SK-N-SH (cell line): ENCODE results near the gene CHAF1A. TPM values are rescaled to one million over a fixed set of nuclear protein-coding genes. Genes with fewer than 3 reads are reported as not detected.

ENCODE experiments used
- CTCF ChIA-PET: fragments of 300-600, 350-600 bp; formaldehyde crosslinking; extraction: SDS; loops from one replicate; lab custom pipeline; 2021; lab: Yijun Ruan, JAX
- POLR2A ChIA-PET: fragments of 350-600 bp; sonication (Branson Sonifier 250); formaldehyde crosslinking; extraction: SDS; loops from one replicate; lab custom pipeline; 2020; ENCODE audit warnings: antibody characterized with exemption, inconsistent platforms; lab: Yijun Ruan, JAX
- DNase-seq: peaks from one replicate; pipeline ENCODE4 v3.0.0; 2012
- H2AFZ ChIP-seq: fragments of 200-600 bp; sonication (generic); 2 replicates; pipeline ENCODE4 v1.8.1; 2016; ENCODE audit warnings: antibody characterized with exemption, mild to moderate bottlenecking, low read depth
- H3F3A ChIP-seq: fragments of 200-600 bp; sonication (generic); replicated peaks from 2 replicates; pipeline ENCODE3; 2016; ENCODE audit warnings: antibody characterized with exemption, mild to moderate bottlenecking; ENCODE audit not compliant: insufficient read depth
- H3K27ac ChIP-seq, 2 experiments: fragments of 200-500 bp in 1 of 2; fragments of 200-600 bp in 1 of 2; sonication (Bioruptor generic) in 1 of 2; sonication (generic), shearing (Covaris generic) in 1 of 2; 2 replicates each; pipeline versions ENCODE4 v1.5.1 to v1.6.1; 2014 to 2016; ENCODE audit warnings: low read depth in 2 of 2, inconsistent platforms in 1 of 2, low read length in 1 of 2, mild to moderate bottlenecking in 1 of 2, mixed read lengths in 1 of 2
- H3K27me3 ChIP-seq: fragments of 200-600 bp; sonication (generic), shearing (Covaris generic); 2 replicates; pipeline ENCODE4 v1.6.1; 2016; ENCODE audit warnings: mixed run types; ENCODE audit not compliant: insufficient read depth
- H3K36me3 ChIP-seq, 2 experiments: fragments of 200-500 bp in 1 of 2; fragments of 200-600 bp in 1 of 2; sonication (Bioruptor generic) in 1 of 2; sonication (generic) in 1 of 2; replicated peaks in 1 of 2; 2 replicates each; pipeline versions ENCODE3 to v1.5.1; 2014 to 2016; ENCODE audit warnings: low read length in 1 of 2, mild to moderate bottlenecking in 1 of 2; ENCODE audit not compliant: insufficient read depth in 2 of 2, control insufficient read depth in 1 of 2
- H3K4me1 ChIP-seq, 2 experiments: fragments of 200-500 bp in 1 of 2; fragments of 200-600 bp in 1 of 2; sonication (Bioruptor generic) in 1 of 2; sonication (generic), shearing (Covaris generic) in 1 of 2; 2 replicates each; pipeline versions ENCODE4 v1.5.1 to v1.6.1; 2014 to 2016; ENCODE audit warnings: low read depth in 1 of 2, low read length in 1 of 2, mixed run types in 1 of 2; ENCODE audit not compliant: insufficient read depth in 2 of 2, control insufficient read depth in 1 of 2
- H3K4me2 ChIP-seq: fragments of 200-600 bp; sonication (generic), shearing (Covaris generic); 2 replicates; pipeline ENCODE4 v1.6.1; 2017; ENCODE audit warnings: mixed run types
- H3K4me3 ChIP-seq, 2 experiments: fragments of 200-500 bp in 1 of 2; fragments of 200-600 bp in 1 of 2; sonication (Bioruptor generic) in 1 of 2; sonication (generic), shearing (Covaris generic) in 1 of 2; 2 replicates each; pipeline versions ENCODE4 v1.5.1 to v1.8.1; 2014 to 2016; ENCODE audit warnings: low read depth in 2 of 2, inconsistent platforms in 1 of 2, low read length in 1 of 2, mild to moderate bottlenecking in 1 of 2, mixed read lengths in 1 of 2, moderate library complexity in 1 of 2
- H3K79me2 ChIP-seq: fragments of 200-600 bp; sonication (generic); 2 replicates; pipeline ENCODE4 v1.8.1; 2017; ENCODE audit warnings: mild to moderate bottlenecking; ENCODE audit not compliant: insufficient read depth
- H3K9ac ChIP-seq: fragments of 200-600 bp; sonication (generic); 2 replicates; pipeline ENCODE4 v1.6.1; 2017; ENCODE audit warnings: mixed run types
- H3K9me2 ChIP-seq: fragments of 200-600 bp; sonication (generic); 2 replicates; pipeline ENCODE4 v1.6.1; 2017; ENCODE audit warnings: mixed run types
- H3K9me3 ChIP-seq: fragments of 200-600 bp; sonication (generic); 2 replicates; pipeline ENCODE4 v1.6.1; 2017; ENCODE audit warnings: mixed run types, mild to moderate bottlenecking, moderate library complexity
- H4K20me1 ChIP-seq: fragments of 200-600 bp; sonication (generic); 2 replicates; pipeline ENCODE4 v1.6.1; 2017; ENCODE audit warnings: mild to moderate bottlenecking, mixed run types; ENCODE audit not compliant: insufficient read depth
- ELF1 ChIP-seq: IDR thresholded peaks from 2 replicates; pipeline ENCODE4 v1.4.0; 2012
- EP300 ChIP-seq, 2 experiments: IDR thresholded peaks; 2 replicates each; pipeline versions ENCODE4 v1.4.0 to v1.6.1; 2012; ENCODE audit warnings: borderline replicate concordance in 1 of 2, low read depth in 1 of 2, low read length in 1 of 2
- FOSL2 ChIP-seq: IDR thresholded peaks from 2 replicates; pipeline ENCODE4 v1.4.0; 2012; ENCODE audit warnings: low read depth, mild to moderate bottlenecking, moderate library complexity, borderline replicate concordance
- GABPA ChIP-seq: IDR thresholded peaks from 2 replicates; pipeline ENCODE4 v1.4.0; 2012; ENCODE audit warnings: low read depth, mild to moderate bottlenecking
- JUND ChIP-seq: IDR thresholded peaks from 2 replicates; pipeline ENCODE4 v1.4.0; 2012
- MEF2A ChIP-seq: IDR thresholded peaks from 2 replicates; pipeline ENCODE4 v1.4.0; 2012; ENCODE audit warnings: low read depth, borderline replicate concordance
- MXI1 ChIP-seq: IDR thresholded peaks from 2 replicates; pipeline ENCODE4 v1.6.1; 2012; ENCODE audit warnings: mild to moderate bottlenecking, low read depth, low read length, improper control_type of control experiment
- NFIC ChIP-seq: IDR thresholded peaks from 2 replicates; pipeline ENCODE4 v1.4.0; 2012; ENCODE audit warnings: borderline replicate concordance
- NRF1 ChIP-seq: IDR thresholded peaks from 2 replicates; pipeline ENCODE4 v1.6.1; 2012; ENCODE audit warnings: low read depth, mild to moderate bottlenecking, low read length
- RAD21 ChIP-seq: IDR thresholded peaks from 2 replicates; pipeline ENCODE4 v1.6.1; 2012; ENCODE audit warnings: mild to moderate bottlenecking, low read length
- RXRA ChIP-seq: IDR thresholded peaks from 2 replicates; pipeline ENCODE4 v1.4.0; 2012; ENCODE audit warnings: low read depth, mild to moderate bottlenecking, borderline replicate concordance
- SIN3A ChIP-seq: IDR thresholded peaks from 2 replicates; pipeline ENCODE4 v1.6.1; 2012; ENCODE audit warnings: low read depth, mild to moderate bottlenecking, low read length, moderate library complexity, borderline replicate concordance
- SMC3 ChIP-seq: IDR thresholded peaks from 2 replicates; pipeline ENCODE4 v1.6.1; 2012; ENCODE audit warnings: low read depth, low read length, improper control_type of control experiment
- TAF1 ChIP-seq: IDR thresholded peaks from 2 replicates; pipeline ENCODE4 v1.6.1; 2012; ENCODE audit warnings: low read depth, mild to moderate bottlenecking, low read length, moderate library complexity, borderline replicate concordance
- TCF12 ChIP-seq: IDR thresholded peaks from 2 replicates; pipeline ENCODE4 v1.4.0; 2012
- TEAD4 ChIP-seq: IDR thresholded peaks from 2 replicates; pipeline ENCODE4 v1.4.0; 2012; ENCODE audit warnings: mild to moderate bottlenecking, borderline replicate concordance; ENCODE audit not compliant: insufficient read depth
- WGBS: methylation state at CpG from one replicate; pipeline ENCODE4 v1.1.6; 2017; ENCODE audit warnings: low lambda C conversion rate; 5-methylcytosine and 5-hydroxymethylcytosine counted together
- polyA plus RNA-seq, 3 experiments: library from polyadenylated mRNA; depleted of rRNA; stranded (reverse); fragments of >200 nt; gene quantifications; 2 replicates each; pipeline ENCODE4 v1.2.3, GENCODE V29; 2012
- TF ChIP-seq, protein P1 (sequence below): IDR thresholded peaks from 2 replicates; pipeline ENCODE4; 2012
- TF ChIP-seq, protein P2 (sequence below): IDR thresholded peaks from 2 replicates; pipeline ENCODE4 v1.6.1; 2012; ENCODE audit warnings: mild to moderate bottlenecking, low read depth, low read length, moderate library complexity
- TF ChIP-seq, protein P3 (sequence below): IDR thresholded peaks from 2 replicates; pipeline ENCODE4 v1.4.0; 2012; ENCODE audit warnings: low read depth
- TF ChIP-seq, protein P4 (sequence below): IDR thresholded peaks from 2 replicates; pipeline ENCODE4 v1.4.0; 2012; ENCODE audit warnings: low read depth, borderline replicate concordance
- TF ChIP-seq, protein P5 (sequence below): fragments of 150-350 bp; IDR thresholded peaks from 2 replicates; pipeline ENCODE4 v1.6.1; 2017; ENCODE audit warnings: antibody characterized with exemption, low read length, low read depth, borderline replicate concordance
- TF ChIP-seq, protein P6 (sequence below): fragments of 200-600 bp; sonication (generic); IDR thresholded peaks from 2 replicates; pipeline ENCODE4 v1.6.1; 2017; ENCODE audit warnings: antibody characterized with exemption, mild to moderate bottlenecking, moderate library complexity
- TF ChIP-seq, protein P7 (sequence below): fragments of 150-350 bp; IDR thresholded peaks from 2 replicates; pipeline ENCODE4 v1.6.1; 2016; ENCODE audit warnings: mild to moderate bottlenecking, low read depth, low read length

Gene CHAF1A
- polyA plus RNA-seq, 1 of the 3 experiments (the other 2 are of a cell fraction) = 18.0 TPM

DNA sequence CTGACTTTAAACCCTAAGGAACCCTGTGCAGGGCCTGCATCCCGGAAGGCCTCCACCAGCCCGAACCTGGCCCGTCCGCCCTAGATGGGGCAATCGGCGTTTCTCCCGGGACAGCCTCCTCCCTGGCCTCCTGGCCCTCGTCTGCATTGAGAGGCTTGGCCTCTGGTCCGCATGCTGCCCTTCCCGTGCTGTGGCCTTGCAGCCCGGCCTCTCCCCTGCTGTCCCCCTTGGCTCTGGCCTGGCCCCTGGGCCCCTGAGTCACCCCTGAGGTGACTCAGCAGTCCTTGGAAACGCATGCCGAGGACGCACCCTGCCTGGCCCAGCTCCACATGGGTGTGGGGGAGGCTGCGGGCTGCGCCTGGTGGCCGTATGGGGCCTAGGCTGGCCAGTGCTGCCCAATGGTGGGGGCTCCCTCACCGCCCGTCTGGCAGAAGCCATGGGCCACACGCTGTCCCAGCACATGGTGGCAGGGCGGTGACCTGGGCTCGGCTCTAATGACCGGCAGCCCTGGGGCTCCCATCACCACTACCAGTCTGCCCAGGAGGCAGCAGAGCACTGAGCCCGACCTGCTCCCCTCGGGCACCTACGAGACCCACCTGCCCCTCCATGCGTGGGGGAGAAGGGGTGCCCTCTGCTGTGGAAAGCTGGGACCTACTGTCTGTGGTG is 27.8 kb upstream of the CHAF1A start:
- Histone ChIP-seq H3K27ac (peak overlapping the region; percentile 80 to 92), H3K36me3 (no peaks in the 10 kb centered on the region), H3K9ac (peak overlapping the region; percentile 57), H3K4me2 (peak overlapping the region; percentile 72), H3K9me3 (no peaks in the 10 kb centered on the region), H3F3A (peaks cover 12% of the 10 kb centered on the region), H4K20me1 (peaks cover 32% of the 10 kb centered on the region), H3K4me3 (no peak overlapping the region), H2AFZ (no peak overlapping the region), H3K4me1 (peaks cover 33 to 65% of the 10 kb centered on the region in 2 experiments), H3K27me3 (no peaks in the 10 kb centered on the region), H3K9me2 (no peaks in the 10 kb centered on the region), H3K79me2 (peaks cover 100% of the 10 kb centered on the region)
- no peak for DNase-seq
- ChIA-PET CTCF (interaction anchor here (0.7 to 4.8 kb wide), 14 partner anchors 8 to 128 kb away, joined by 3 to 16 read pairs (median 4); partner anchors contain the start of genes CHAF1A, SH3GL1 and YJU2), POLR2A (interaction anchor here (1.1 to 1.9 kb wide), 2 partner anchors 13 to 32 kb away, joined by 5 to 8 read pairs; partner anchors contain the start of gene MPND)
- WGBS = 14% methylated on average over 7 of the region's 27 CpGs
- TF ChIP-seq, protein P1, sequence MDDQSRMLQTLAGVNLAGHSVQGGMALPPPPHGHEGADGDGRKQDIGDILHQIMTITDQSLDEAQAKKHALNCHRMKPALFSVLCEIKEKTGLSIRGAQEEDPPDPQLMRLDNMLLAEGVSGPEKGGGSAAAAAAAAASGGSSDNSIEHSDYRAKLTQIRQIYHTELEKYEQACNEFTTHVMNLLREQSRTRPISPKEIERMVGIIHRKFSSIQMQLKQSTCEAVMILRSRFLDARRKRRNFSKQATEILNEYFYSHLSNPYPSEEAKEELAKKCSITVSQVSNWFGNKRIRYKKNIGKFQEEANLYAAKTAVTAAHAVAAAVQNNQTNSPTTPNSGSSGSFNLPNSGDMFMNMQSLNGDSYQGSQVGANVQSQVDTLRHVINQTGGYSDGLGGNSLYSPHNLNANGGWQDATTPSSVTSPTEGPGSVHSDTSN = no peak
- TF ChIP-seq FOSL2 (peak; percentile 98), NFIC (peak; percentile 86), ELF1 (no peak), SMC3 (no peak), NRF1 (no peak), EP300 (IDR thresholded peaks at IDR 0.05; ENCODE audit: borderline replicate concordance in 1 of 2, low read depth in 1 of 2, low read length in 1 of 2) (peak in 1 of 2 experiments; percentile 47; a peak in 1 of 4 replicates), MEF2A (no peak), MXI1 (no peak), TAF1 (peak; percentile 30; the same call in 1 of the 2 replicates), SIN3A (no peak), TEAD4 (0 out of 2 replicates have a peak, but pooled peaks have one; percentile 25), JUND (peak; percentile 88), RXRA (no peak; the same call in 1 of the 2 replicates), RAD21 (no peak), GABPA (no peak), TCF12 (peak; percentile 74; the same call in 1 of the 2 replicates)
- TF ChIP-seq, protein P2, sequence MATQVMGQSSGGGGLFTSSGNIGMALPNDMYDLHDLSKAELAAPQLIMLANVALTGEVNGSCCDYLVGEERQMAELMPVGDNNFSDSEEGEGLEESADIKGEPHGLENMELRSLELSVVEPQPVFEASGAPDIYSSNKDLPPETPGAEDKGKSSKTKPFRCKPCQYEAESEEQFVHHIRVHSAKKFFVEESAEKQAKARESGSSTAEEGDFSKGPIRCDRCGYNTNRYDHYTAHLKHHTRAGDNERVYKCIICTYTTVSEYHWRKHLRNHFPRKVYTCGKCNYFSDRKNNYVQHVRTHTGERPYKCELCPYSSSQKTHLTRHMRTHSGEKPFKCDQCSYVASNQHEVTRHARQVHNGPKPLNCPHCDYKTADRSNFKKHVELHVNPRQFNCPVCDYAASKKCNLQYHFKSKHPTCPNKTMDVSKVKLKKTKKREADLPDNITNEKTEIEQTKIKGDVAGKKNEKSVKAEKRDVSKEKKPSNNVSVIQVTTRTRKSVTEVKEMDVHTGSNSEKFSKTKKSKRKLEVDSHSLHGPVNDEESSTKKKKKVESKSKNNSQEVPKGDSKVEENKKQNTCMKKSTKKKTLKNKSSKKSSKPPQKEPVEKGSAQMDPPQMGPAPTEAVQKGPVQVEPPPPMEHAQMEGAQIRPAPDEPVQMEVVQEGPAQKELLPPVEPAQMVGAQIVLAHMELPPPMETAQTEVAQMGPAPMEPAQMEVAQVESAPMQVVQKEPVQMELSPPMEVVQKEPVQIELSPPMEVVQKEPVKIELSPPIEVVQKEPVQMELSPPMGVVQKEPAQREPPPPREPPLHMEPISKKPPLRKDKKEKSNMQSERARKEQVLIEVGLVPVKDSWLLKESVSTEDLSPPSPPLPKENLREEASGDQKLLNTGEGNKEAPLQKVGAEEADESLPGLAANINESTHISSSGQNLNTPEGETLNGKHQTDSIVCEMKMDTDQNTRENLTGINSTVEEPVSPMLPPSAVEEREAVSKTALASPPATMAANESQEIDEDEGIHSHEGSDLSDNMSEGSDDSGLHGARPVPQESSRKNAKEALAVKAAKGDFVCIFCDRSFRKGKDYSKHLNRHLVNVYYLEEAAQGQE = no peak
- TF ChIP-seq, protein P3, sequence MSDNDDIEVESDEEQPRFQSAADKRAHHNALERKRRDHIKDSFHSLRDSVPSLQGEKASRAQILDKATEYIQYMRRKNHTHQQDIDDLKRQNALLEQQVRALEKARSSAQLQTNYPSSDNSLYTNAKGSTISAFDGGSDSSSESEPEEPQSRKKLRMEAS = peak; percentile 92
- TF ChIP-seq, protein P4, sequence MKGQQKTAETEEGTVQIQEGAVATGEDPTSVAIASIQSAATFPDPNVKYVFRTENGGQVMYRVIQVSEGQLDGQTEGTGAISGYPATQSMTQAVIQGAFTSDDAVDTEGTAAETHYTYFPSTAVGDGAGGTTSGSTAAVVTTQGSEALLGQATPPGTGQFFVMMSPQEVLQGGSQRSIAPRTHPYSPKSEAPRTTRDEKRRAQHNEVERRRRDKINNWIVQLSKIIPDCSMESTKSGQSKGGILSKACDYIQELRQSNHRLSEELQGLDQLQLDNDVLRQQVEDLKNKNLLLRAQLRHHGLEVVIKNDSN = no peak
- TF ChIP-seq, protein P5, sequence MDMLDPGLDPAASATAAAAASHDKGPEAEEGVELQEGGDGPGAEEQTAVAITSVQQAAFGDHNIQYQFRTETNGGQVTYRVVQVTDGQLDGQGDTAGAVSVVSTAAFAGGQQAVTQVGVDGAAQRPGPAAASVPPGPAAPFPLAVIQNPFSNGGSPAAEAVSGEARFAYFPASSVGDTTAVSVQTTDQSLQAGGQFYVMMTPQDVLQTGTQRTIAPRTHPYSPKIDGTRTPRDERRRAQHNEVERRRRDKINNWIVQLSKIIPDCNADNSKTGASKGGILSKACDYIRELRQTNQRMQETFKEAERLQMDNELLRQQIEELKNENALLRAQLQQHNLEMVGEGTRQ = no peak
- TF ChIP-seq, protein P6, sequence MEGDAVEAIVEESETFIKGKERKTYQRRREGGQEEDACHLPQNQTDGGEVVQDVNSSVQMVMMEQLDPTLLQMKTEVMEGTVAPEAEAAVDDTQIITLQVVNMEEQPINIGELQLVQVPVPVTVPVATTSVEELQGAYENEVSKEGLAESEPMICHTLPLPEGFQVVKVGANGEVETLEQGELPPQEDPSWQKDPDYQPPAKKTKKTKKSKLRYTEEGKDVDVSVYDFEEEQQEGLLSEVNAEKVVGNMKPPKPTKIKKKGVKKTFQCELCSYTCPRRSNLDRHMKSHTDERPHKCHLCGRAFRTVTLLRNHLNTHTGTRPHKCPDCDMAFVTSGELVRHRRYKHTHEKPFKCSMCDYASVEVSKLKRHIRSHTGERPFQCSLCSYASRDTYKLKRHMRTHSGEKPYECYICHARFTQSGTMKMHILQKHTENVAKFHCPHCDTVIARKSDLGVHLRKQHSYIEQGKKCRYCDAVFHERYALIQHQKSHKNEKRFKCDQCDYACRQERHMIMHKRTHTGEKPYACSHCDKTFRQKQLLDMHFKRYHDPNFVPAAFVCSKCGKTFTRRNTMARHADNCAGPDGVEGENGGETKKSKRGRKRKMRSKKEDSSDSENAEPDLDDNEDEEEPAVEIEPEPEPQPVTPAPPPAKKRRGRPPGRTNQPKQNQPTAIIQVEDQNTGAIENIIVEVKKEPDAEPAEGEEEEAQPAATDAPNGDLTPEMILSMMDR = no peak
- TF ChIP-seq, protein P7, sequence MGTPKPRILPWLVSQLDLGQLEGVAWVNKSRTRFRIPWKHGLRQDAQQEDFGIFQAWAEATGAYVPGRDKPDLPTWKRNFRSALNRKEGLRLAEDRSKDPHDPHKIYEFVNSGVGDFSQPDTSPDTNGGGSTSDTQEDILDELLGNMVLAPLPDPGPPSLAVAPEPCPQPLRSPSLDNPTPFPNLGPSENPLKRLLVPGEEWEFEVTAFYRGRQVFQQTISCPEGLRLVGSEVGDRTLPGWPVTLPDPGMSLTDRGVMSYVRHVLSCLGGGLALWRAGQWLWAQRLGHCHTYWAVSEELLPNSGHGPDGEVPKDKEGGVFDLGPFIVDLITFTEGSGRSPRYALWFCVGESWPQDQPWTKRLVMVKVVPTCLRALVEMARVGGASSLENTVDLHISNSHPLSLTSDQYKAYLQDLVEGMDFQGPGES = no peak
